Frontal cortex (tissue), 4 donors: Measurements from ENCODE around the gene PDSS2. TPM values are rescaled to one million over a fixed set of nuclear protein-coding genes. Genes with fewer than 3 reads are reported as not detected.

Source experiments
- DNase-seq, 2 donors: peaks; one replicate each; pipeline ENCODE4 v3.0.0; 2012; ENCODE audit warnings: low spot score in 2 of 2
- FAIRE-seq: peaks from 2 replicates; lab custom pipeline; 2012; peaks lifted over from hg19 to GRCh38; lab: Jason Lieb, UNC
- total RNA-seq: library from RNA; depleted of rRNA; stranded (reverse); fragments of >200 nt; gene quantifications from one replicate; pipeline ENCODE4 v1.2.3, GENCODE V29; 2014
- donor health status: control.
- donor health status: control.
- donor health status: control.

Gene PDSS2
- total RNA-seq, 1 donor from 2014 or later, result 6.9 TPM

- FAIRE-seq (no peak), DNase-seq (no peak)
Observed at GRCh38 chr6:107237992-107238660, 221.2 kb downstream of the PDSS2 start.

- FAIRE-seq (no peak), DNase-seq (no peak)
Observed at GRCh38 chr6:107235511-107235910, 223.9 kb downstream of the PDSS2 start.

DNA sequence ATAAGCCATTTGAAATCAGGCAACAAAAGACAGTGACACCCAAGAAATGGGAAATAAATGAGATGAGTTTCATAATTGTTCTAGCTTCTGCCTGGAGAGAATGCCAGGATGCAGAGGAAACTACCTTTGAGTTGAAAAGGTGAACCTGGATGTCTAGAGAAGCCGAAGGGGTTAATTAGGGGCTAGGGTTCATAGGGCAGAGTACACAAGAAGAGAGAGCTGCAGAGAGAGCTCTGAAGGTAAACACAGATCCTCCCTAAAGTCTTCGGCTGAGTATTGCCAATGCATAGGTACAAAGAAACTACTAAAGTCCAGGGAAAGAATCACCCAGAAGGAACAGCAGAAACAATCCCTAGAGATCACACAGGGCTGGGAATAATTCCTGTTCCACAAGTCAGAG, 224.4 kb downstream of the PDSS2 start:
- DNase-seq (no peak), FAIRE-seq (no peak)

DNA sequence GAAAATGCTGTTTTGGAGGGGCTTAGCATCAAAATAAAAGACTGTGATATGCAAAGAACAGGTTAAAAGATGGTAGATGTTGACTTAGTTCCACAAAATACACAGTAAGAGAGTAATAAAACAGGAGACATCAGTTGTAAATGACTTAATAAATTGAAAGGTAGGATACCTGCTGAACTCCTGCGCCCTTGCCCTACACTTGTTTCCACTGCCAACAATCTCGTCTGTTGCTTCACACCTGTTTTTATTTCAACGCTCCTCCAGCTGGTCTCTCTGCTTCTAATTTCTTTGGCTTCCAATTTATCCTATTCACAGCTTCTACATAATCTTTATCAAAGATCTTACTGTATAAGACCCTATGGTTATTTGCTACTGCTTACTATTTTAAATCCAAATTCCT, 228.1 kb downstream of the PDSS2 start:
- DNase-seq, result no peak
- FAIRE-seq, result no peak

GRCh38 chr6:107230448-107230847, 228.9 kb downstream of the PDSS2 start:
- FAIRE-seq (no peak), DNase-seq (no peak)

- no peak for DNase-seq
Observed at GRCh38 chr6:107230024-107230423, 229.3 kb downstream of the PDSS2 start.

GRCh38 chr6:107228754-107229153, 230.6 kb downstream of the PDSS2 start:
- FAIRE-seq (no peak), DNase-seq (no peak)

More at GRCh38 chr6:107230024-107230423, 229.3 kb downstream of the PDSS2 start:
- no peak for FAIRE-seq

DNA sequence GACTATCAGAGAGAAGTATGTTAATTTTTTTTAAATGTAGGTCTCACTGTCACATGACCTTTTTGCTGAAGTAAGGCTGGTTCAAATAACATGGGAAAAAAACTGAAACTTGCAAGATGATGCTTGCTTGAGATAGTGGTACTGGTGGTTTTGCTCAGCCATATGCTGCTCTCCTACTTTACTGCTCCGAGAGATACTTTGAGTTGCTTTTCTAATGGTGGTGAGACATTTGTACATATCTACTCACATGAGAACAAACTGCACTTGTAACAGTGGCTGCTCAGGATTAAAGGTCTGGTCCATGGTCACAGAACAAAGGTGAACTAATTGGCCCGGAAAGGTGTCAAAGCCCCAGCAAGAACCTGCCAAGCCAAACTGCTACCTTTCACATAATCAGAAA, 237.8 kb downstream of the PDSS2 start:
- FAIRE-seq (no peak), DNase-seq (no peak)

GRCh38 chr6:107219851-107220250, 239.5 kb downstream of the PDSS2 start:
- no peak for DNase-seq
- FAIRE-seq, result no peak

GRCh38 chr6:107218142-107218541, 241.2 kb downstream of the PDSS2 start:
- FAIRE-seq, result no peak
- DNase-seq, result no peak

GRCh38 chr6:107217248-107217647, 242.1 kb downstream of the PDSS2 start:
- DNase-seq (no peak), FAIRE-seq (no peak)

- FAIRE-seq (no peak), DNase-seq (no peak)
Observed at GRCh38 chr6:107216197-107216933, 243.0 kb downstream of the PDSS2 start.

DNA sequence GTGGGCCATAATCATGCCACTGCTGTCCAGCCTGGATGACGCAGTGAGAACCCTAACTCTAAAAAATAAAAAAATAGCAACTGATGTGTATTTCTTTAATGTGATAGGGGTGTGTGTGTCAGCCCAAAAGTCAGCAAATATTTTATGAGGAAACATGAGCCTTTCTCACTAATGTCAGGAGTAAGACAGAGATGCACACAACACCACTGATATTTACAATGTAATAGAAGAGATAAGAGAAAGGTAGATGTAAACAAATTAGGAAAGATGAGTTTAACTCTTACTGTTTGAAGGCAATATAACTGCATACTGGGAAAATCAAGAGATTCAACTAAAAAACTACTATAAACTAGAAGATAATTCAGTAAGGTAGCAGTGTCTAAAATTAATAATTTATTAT, 244.0 kb downstream of the PDSS2 start:
- DNase-seq (no peak), FAIRE-seq (no peak)

GRCh38 chr6:107214655-107215054, 244.7 kb downstream of the PDSS2 start:
- DNase-seq, result no peak
- FAIRE-seq, result no peak

DNA sequence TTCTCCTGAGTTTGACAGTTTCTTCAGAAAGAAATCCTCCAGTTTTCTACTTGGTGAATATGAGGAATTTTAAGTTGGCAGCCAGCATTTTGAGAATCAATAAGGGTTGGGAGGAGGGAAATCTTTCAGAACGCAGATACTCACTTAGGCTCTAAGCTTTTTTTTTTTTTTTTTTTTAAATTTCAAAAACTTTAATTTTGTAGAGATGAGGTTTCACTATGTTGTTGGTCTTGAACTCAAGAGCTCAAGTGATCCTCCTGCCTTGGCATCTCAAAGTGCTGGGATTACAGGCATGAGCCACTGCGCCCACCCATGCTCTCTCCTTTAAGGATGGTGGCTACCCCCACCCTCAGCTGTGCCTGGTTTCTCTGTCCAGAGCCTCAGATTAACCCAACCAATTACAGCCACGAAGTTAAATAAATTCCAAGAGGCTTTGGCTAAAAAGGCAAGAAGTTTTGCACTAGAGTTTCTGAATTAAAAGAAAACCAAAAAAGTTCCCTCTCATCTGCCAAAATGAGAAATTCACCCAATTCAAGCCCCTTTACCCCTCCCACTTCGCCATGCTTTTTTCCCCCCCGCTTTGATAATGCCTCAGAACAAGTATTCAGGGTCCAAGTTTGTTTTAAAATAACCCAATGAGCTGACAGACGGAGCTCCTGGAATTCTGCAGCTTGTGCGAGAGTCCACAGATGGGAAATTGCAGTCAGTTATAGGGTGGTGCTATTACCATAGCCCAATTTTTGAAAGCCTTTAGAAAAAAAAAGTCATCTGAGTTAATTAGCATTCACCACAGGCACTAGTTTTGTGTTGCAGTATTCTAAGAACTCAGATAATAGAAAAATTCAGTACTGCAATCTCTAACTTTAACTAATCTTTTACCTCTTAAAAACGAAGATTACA, 249.7 kb downstream of the PDSS2 start:
- DNase-seq (no peak), FAIRE-seq (no peak)

DNA sequence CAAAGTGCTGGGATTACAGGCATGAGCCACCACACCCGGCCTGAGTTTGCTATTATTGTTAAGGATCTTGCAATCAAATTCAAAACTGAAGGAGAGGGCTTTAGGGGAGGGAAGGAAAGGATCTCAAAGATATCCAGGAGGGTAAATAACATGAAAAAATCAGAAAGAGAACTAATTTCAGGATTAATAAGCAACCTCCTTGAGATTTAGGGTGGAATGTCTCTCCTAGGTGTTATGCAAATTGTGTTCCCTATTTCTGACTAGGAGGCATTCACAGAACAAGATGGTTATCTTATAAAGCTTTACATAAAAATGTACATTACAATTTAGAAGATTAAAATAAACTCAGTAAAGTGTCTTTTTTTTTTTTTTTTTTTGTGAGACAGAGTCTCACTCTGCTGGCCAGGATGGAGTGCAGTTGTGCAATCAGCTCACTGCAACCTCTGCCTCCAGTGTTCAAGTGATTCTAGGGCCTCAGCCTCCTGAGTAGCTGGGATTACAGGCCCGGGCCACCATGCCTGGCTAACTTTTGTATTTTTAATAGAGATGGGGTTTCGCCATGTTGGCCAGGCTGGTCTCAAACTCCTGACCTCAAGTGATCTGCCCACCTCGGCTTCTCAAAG, 252.0 kb downstream of the PDSS2 start:
- DNase-seq (no peak), FAIRE-seq (no peak)

DNA sequence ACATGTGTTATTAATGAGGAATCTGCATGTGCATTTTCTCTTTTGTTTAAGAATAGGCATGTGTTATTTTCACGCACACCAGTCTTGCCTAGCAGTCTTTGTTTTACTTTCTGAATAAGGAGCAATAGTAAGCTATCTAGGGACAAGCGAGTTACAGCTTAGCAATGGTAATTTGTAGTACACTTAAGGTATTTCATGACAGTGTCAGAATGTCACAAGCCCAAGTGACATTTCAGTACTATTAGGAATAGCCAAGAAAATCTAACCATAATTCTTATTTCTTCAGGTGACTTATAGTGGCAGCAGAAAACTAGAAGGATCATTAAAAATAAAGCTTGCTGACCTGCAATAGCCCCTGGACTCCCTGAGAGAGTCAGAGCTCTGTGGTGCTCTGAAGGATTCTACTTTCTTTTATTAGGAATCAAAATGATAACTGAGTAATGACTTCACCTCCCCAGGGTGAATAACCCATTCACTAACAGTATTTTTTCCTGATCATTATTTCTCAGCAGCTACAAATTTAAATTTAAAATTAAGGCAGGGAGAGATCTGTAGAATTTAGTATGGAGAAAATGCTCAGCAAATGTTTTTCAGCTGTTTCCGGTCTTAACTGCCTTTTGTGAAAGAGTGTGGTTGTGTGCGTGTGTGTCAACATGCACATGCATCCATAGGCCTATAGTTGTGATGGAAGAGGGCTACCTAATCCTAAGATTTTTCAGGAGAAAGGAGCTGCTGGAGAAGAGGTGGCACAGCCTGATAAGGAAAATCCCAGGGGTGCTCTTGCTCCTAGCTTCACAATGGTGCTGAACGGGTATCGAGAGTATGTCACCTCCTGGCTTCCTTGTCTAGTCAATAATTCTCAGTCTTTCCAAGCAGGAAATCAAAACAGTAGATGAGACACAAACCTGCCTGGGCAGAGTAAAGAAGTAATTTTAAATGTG, 254.0 kb downstream of the PDSS2 start:
- DNase-seq (no peak), FAIRE-seq (no peak)

GRCh38 chr6:107202876-107203468, 256.4 kb downstream of the PDSS2 start:
- FAIRE-seq, result no peak
- DNase-seq, result no peak
